ENCODE data around the gene CAMSAP2. TPM values are rescaled to one million over a fixed set of nuclear protein-coding genes. Genes with fewer than 3 reads are reported as not detected.

Gene CAMSAP2
- total RNA-seq, 2 donors from 2014 or later: 8.8 to 19.1 TPM

GRCh38 chr1:200794506-200795065 lies 55.9 kb downstream of the CAMSAP2 start:
- no peaks in the 10 kb centered on the region for H3K4me1 ChIP-seq
- TF ChIP-seq POLR2A (IDR thresholded peaks at IDR 0.05) (no peak), CTCF (IDR thresholded peaks at IDR 0.05) (no peak)
- intact Hi-C loops (cut with DNase I): no loop called here
- no peaks in the 10 kb centered on the region for H3K36me3 ChIP-seq (replicated peaks in 1 of 2; ENCODE audit: insufficient read depth in 1 of 2, low read depth in 2 of 2)
- H3K27ac ChIP-seq: no peak overlapping the region
- ATAC-seq (no peak), DNase-seq (no peak)
- H3K9me3 ChIP-seq: no peaks in the 10 kb centered on the region
- H3K4me3 ChIP-seq: no peak overlapping the region
- H3K27me3 ChIP-seq: no peaks in the 10 kb centered on the region
- WGBS, 2 donors: 69 to 100% methylated on average over 1 of the region's 1 CpG

GRCh38 chr1:200795156-200795555 lies 56.5 kb downstream of the CAMSAP2 start:
- H3K4me1 ChIP-seq: no peaks in the 10 kb centered on the region
- TF ChIP-seq POLR2A (IDR thresholded peaks at IDR 0.05) (no peak), CTCF (IDR thresholded peaks at IDR 0.05) (no peak)
- no peaks in the 10 kb centered on the region for H3K27me3 ChIP-seq
- DNase-seq (no peak), ATAC-seq (peak; percentile 21)
- no peaks in the 10 kb centered on the region for H3K9me3 ChIP-seq
- WGBS, 2 donors: 14 to 41% methylated on average over 1 of the region's 1 CpG
- intact Hi-C loops (cut with DNase I): no loop called here
- no peaks in the 10 kb centered on the region for H3K36me3 ChIP-seq (replicated peaks in 1 of 2; ENCODE audit: insufficient read depth in 1 of 2, low read depth in 2 of 2)
- H3K27ac ChIP-seq: no peak overlapping the region
- H3K4me3 ChIP-seq: no peak overlapping the region

GRCh38 chr1:200802042-200802441 lies 63.3 kb downstream of the CAMSAP2 start:
- Histone ChIP-seq H3K27ac (no peak overlapping the region), H3K9me3 (no peaks in the 10 kb centered on the region), H3K4me3 (no peak overlapping the region), H3K36me3 (replicated peaks in 1 of 2; ENCODE audit: insufficient read depth in 1 of 2, low read depth in 2 of 2) (no peaks in the 10 kb centered on the region), H3K27me3 (no peaks in the 10 kb centered on the region), H3K4me1 (peaks cover 12% of the 10 kb centered on the region)
- intact Hi-C loops (cut with DNase I): no loop called here
- TF ChIP-seq POLR2A (IDR thresholded peaks at IDR 0.05) (no peak), CTCF (IDR thresholded peaks at IDR 0.05) (no peak)
- DNase-seq (no peak), ATAC-seq (no peak)
- 71 to 75% methylated on average over 2 of the region's 2 CpGs for WGBS, 2 donors

GRCh38 chr1:200802865-200803512 lies 64.3 kb downstream of the CAMSAP2 start:
- H3K27me3 ChIP-seq: no peaks in the 10 kb centered on the region
- no peak overlapping the region for H3K27ac ChIP-seq
- ATAC-seq: peak; percentile 96
- TF ChIP-seq POLR2A (IDR thresholded peaks at IDR 0.05): no peak
- TF ChIP-seq CTCF (IDR thresholded peaks at IDR 0.05): peak; percentile 74 to 92 (median 87)
- DNase-seq: peak; percentile 82 to 90 (median 86)
- intact Hi-C loops (cut with DNase I): no loop called here
- H3K36me3 ChIP-seq (replicated peaks in 1 of 2; ENCODE audit: insufficient read depth in 1 of 2, low read depth in 2 of 2): no peaks in the 10 kb centered on the region
- no peaks in the 10 kb centered on the region for H3K9me3 ChIP-seq
- no peak overlapping the region for H3K4me3 ChIP-seq
- 14 to 21% methylated on average over 2 of the region's 2 CpGs for WGBS, 2 donors
- peaks cover 15% of the 10 kb centered on the region for H3K4me1 ChIP-seq

- H3K36me3 ChIP-seq (replicated peaks in 1 of 2; ENCODE audit: insufficient read depth in 1 of 2, low read depth in 2 of 2): no peaks in the 10 kb centered on the region
- no peak overlapping the region for H3K4me3 ChIP-seq
- no peak for TF ChIP-seq CTCF (IDR thresholded peaks at IDR 0.05)
- no peak for TF ChIP-seq POLR2A (IDR thresholded peaks at IDR 0.05)
- WGBS, 2 donors: 73 to 75% methylated on average over 3 of the region's 3 CpGs
- ATAC-seq (no peak), DNase-seq (no peak)
- intact Hi-C loops (cut with DNase I): no loop called here
- H3K9me3 ChIP-seq: no peaks in the 10 kb centered on the region
- H3K27ac ChIP-seq: no peak overlapping the region
- peaks cover 28% of the 10 kb centered on the region for H3K4me1 ChIP-seq
- H3K27me3 ChIP-seq: no peaks in the 10 kb centered on the region
Measured at GRCh38 chr1:200805719-200806118, 67.0 kb downstream of the CAMSAP2 start.
